ENCODE results near the gene PMP22.

PMP22 gene

GRCh38 chr17:15278924-15279477 is 13.9 kb upstream of the PMP22 start:
- no peaks in the 10 kb centered on the region for H3K27me3 ChIP-seq (ENCODE audit: control insufficient read depth in 1 of 2, insufficient read depth in 1 of 2, low read length in 2 of 2)
- H2BK15ac ChIP-seq (ENCODE audit: low read depth, poor library complexity, severe bottlenecking), result no peak overlapping the region
- H3K23ac ChIP-seq (ENCODE audit: low read length in 2 of 2), result no peak overlapping the region
- no peaks in the 10 kb centered on the region for H3K79me1 ChIP-seq (replicated peaks; ENCODE audit: low read length, poor library complexity, severe bottlenecking)
- no peak overlapping the region for H3K18ac ChIP-seq (ENCODE audit: low read depth in 1 of 2, low read length in 2 of 2)
- H3K4ac ChIP-seq (ENCODE audit: low read depth in 1 of 2, low read length in 2 of 2), result no peak overlapping the region
- H2BK5ac ChIP-seq (ENCODE audit: low read depth, low read length, poor library complexity, severe bottlenecking), result no peak overlapping the region
- H3K4me3 ChIP-seq (ENCODE audit: insufficient read depth in 1 of 2, low read depth in 1 of 2, low read length in 2 of 2), result peak overlapping the region in 1 of 2 experiments; percentile 67
- no peaks in the 10 kb centered on the region for H3K36me3 ChIP-seq (ENCODE audit: control insufficient read depth in 1 of 2, insufficient read depth in 2 of 2, low read depth in 1 of 2, low read length in 2 of 2)
- no peak overlapping the region for H4K8ac ChIP-seq (ENCODE audit: low read length)
- no peaks in the 10 kb centered on the region for H3K9me3 ChIP-seq (ENCODE audit: control insufficient read depth, low read length)
- H2AK5ac ChIP-seq (ENCODE audit: low read length, severe bottlenecking), result peak overlapping the region; percentile 80
- no peak overlapping the region for H3K14ac ChIP-seq (ENCODE audit: low read length in 2 of 2)
- peak; percentile 90 for DNase-seq
- H2BK12ac ChIP-seq (ENCODE audit: low read length in 2 of 2), result no peak overlapping the region
- peak overlapping the region; percentile 73 for H3K27ac ChIP-seq (ENCODE audit: low read length, poor library complexity, severe bottlenecking)
- H2BK120ac ChIP-seq (ENCODE audit: low read depth, low read length), result no peak overlapping the region
- H4K91ac ChIP-seq (ENCODE audit: low read length), result no peak overlapping the region
- H2AFZ ChIP-seq (ENCODE audit: low read depth, low read length), result no peak overlapping the region
- peaks cover 7% of the 10 kb centered on the region for H3K4me1 ChIP-seq (ENCODE audit: control insufficient read depth, insufficient read depth, low read depth, low read length)
- peak overlapping the region; percentile 90 for H3K9ac ChIP-seq (ENCODE audit: low read length)
- WGBS, result 0% methylated on average over 1 of the region's 2 CpGs
- H3K4me2 ChIP-seq (ENCODE audit: low read length, poor library complexity, severe bottlenecking), result no peak overlapping the region

- Histone ChIP-seq H4K8ac (ENCODE audit: low read length) (peak overlapping the region; percentile 67), H2BK15ac (ENCODE audit: low read depth, poor library complexity, severe bottlenecking) (peak overlapping the region; percentile 70), H3K79me1 (replicated peaks; ENCODE audit: low read length, poor library complexity, severe bottlenecking) (no peaks in the 10 kb centered on the region), H2BK5ac (ENCODE audit: low read depth, low read length, poor library complexity, severe bottlenecking) (no peak overlapping the region), H3K23ac (ENCODE audit: low read length in 2 of 2) (no peak overlapping the region), H3K27me3 (ENCODE audit: control insufficient read depth in 1 of 2, insufficient read depth in 1 of 2, low read length in 2 of 2) (no peaks in the 10 kb centered on the region), H2BK120ac (ENCODE audit: low read depth, low read length) (no peak overlapping the region), H2AK5ac (ENCODE audit: low read length, severe bottlenecking) (no peak overlapping the region), H3K4me2 (ENCODE audit: low read length, poor library complexity, severe bottlenecking) (peak overlapping the region; percentile 58), H3K27ac (ENCODE audit: low read length, poor library complexity, severe bottlenecking) (peak overlapping the region; percentile 73), H3K18ac (ENCODE audit: low read depth in 1 of 2, low read length in 2 of 2) (peak overlapping the region; percentile 77 to 80), H3K36me3 (ENCODE audit: control insufficient read depth in 1 of 2, insufficient read depth in 2 of 2, low read depth in 1 of 2, low read length in 2 of 2) (no peaks in the 10 kb centered on the region), H3K9me3 (ENCODE audit: control insufficient read depth, low read length) (no peaks in the 10 kb centered on the region), H3K9ac (ENCODE audit: low read length) (peak overlapping the region; percentile 90), H3K4me1 (ENCODE audit: control insufficient read depth, insufficient read depth, low read depth, low read length) (peaks cover 10% of the 10 kb centered on the region), H3K14ac (ENCODE audit: low read length in 2 of 2) (no peak overlapping the region), H2BK12ac (ENCODE audit: low read length in 2 of 2) (peak overlapping the region; percentile 21 to 90), H4K91ac (ENCODE audit: low read length) (peak overlapping the region; percentile 41), H3K4me3 (ENCODE audit: insufficient read depth in 1 of 2, low read depth in 1 of 2, low read length in 2 of 2) (peak overlapping the region in 1 of 2 experiments; percentile 67), H3K4ac (ENCODE audit: low read depth in 1 of 2, low read length in 2 of 2) (peak overlapping the region in 1 of 2 experiments; percentile 73), H2AFZ (ENCODE audit: low read depth, low read length) (peak overlapping the region; percentile 10)
- peak; percentile 43 for DNase-seq
- WGBS, result 27% methylated on average over 5 of the region's 6 CpGs
These were observed 13.3 kb upstream of the PMP22 start for GRCh38 chr17:15278380-15278779.

- Histone ChIP-seq H2BK5ac (ENCODE audit: low read depth, low read length, poor library complexity, severe bottlenecking) (no peak overlapping the region), H2BK120ac (ENCODE audit: low read depth, low read length) (no peak overlapping the region), H3K9ac (ENCODE audit: low read length) (no peak overlapping the region), H4K91ac (ENCODE audit: low read length) (no peak overlapping the region), H3K18ac (ENCODE audit: low read depth in 1 of 2, low read length in 2 of 2) (no peak overlapping the region), H2AFZ (ENCODE audit: low read depth, low read length) (no peak overlapping the region), H2BK15ac (ENCODE audit: low read depth, poor library complexity, severe bottlenecking) (no peak overlapping the region), H3K27me3 (ENCODE audit: control insufficient read depth in 1 of 2, insufficient read depth in 1 of 2, low read length in 2 of 2) (no peaks in the 10 kb centered on the region), H3K79me1 (replicated peaks; ENCODE audit: low read length, poor library complexity, severe bottlenecking) (no peaks in the 10 kb centered on the region), H2AK5ac (ENCODE audit: low read length, severe bottlenecking) (no peak overlapping the region), H4K8ac (ENCODE audit: low read length) (no peak overlapping the region), H3K4me2 (ENCODE audit: low read length, poor library complexity, severe bottlenecking) (no peak overlapping the region), H3K23ac (ENCODE audit: low read length in 2 of 2) (no peak overlapping the region), H3K4me1 (ENCODE audit: control insufficient read depth, insufficient read depth, low read depth, low read length) (peaks cover 18% of the 10 kb centered on the region), H3K27ac (ENCODE audit: low read length, poor library complexity, severe bottlenecking) (no peak overlapping the region), H3K4me3 (ENCODE audit: insufficient read depth in 1 of 2, low read depth in 1 of 2, low read length in 2 of 2) (no peak overlapping the region), H3K14ac (ENCODE audit: low read length in 2 of 2) (no peak overlapping the region), H3K4ac (ENCODE audit: low read depth in 1 of 2, low read length in 2 of 2) (no peak overlapping the region), H3K9me3 (ENCODE audit: control insufficient read depth, low read length) (no peaks in the 10 kb centered on the region), H2BK12ac (ENCODE audit: low read length in 2 of 2) (peak overlapping the region in 1 of 2 experiments; percentile 7), H3K36me3 (ENCODE audit: control insufficient read depth in 1 of 2, insufficient read depth in 2 of 2, low read depth in 1 of 2, low read length in 2 of 2) (no peaks in the 10 kb centered on the region)
- no peak for DNase-seq
- whole genome bisulfite sequencing, result 81% methylated on average over 3 of the region's 3 CpGs
These were observed 8.9 kb upstream of the PMP22 start for GRCh38 chr17:15274017-15274416.

DNA sequence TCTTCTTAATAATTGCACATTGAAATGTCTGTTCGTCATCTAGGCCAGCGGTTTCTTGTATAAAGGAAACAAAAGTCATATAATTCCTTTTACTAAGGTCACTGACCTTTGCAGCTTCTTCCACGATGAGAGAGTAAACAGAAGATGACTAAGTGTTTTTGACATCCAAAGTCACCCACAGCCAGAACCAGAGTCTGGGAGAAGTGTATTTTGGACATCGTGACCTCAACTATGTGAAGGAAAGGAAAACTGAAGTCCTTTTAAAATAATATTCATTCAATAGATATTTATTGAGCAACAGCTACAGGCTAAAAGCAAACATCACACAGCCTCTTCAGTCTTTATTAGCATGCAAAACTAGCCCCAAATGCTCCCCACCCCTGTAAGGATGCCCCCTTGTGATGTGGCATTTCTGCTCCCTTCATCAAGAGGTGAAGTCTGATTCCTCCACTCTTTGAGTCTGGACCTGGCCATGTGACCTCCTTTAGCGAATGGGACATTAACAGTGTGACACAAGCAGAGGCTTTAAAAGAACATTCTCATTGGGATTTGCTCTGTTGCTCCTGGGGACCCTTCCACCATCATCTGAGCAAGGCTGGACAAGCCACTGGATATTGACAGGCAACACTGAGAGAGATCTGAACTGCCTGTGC is 8.1 kb upstream of the PMP22 start:
- no peaks in the 10 kb centered on the region for H3K27me3 ChIP-seq (ENCODE audit: control insufficient read depth in 1 of 2, insufficient read depth in 1 of 2, low read length in 2 of 2)
- no peak overlapping the region for H2BK5ac ChIP-seq (ENCODE audit: low read depth, low read length, poor library complexity, severe bottlenecking)
- no peak overlapping the region for H3K4me2 ChIP-seq (ENCODE audit: low read length, poor library complexity, severe bottlenecking)
- H3K9me3 ChIP-seq (ENCODE audit: control insufficient read depth, low read length), result no peaks in the 10 kb centered on the region
- H4K8ac ChIP-seq (ENCODE audit: low read length), result no peak overlapping the region
- peak overlapping the region; percentile 1 for H2BK15ac ChIP-seq (ENCODE audit: low read depth, poor library complexity, severe bottlenecking)
- peak; percentile 98 for DNase-seq
- no peak overlapping the region for H2AFZ ChIP-seq (ENCODE audit: low read depth, low read length)
- no peak overlapping the region for H3K14ac ChIP-seq (ENCODE audit: low read length in 2 of 2)
- WGBS, result 41% methylated on average over 2 of the region's 5 CpGs
- H2BK120ac ChIP-seq (ENCODE audit: low read depth, low read length), result no peak overlapping the region
- H4K91ac ChIP-seq (ENCODE audit: low read length), result no peak overlapping the region
- H3K9ac ChIP-seq (ENCODE audit: low read length), result peak overlapping the region; percentile 65
- peaks cover 16% of the 10 kb centered on the region for H3K4me1 ChIP-seq (ENCODE audit: control insufficient read depth, insufficient read depth, low read depth, low read length)
- H3K27ac ChIP-seq (ENCODE audit: low read length, poor library complexity, severe bottlenecking), result peak overlapping the region; percentile 59
- peak overlapping the region; percentile 7 to 72 for H2BK12ac ChIP-seq (ENCODE audit: low read length in 2 of 2)
- no peak overlapping the region for H3K23ac ChIP-seq (ENCODE audit: low read length in 2 of 2)
- H3K4ac ChIP-seq (ENCODE audit: low read depth in 1 of 2, low read length in 2 of 2), result peak overlapping the region in 1 of 2 experiments; percentile 81
- H3K36me3 ChIP-seq (ENCODE audit: control insufficient read depth in 1 of 2, insufficient read depth in 2 of 2, low read depth in 1 of 2, low read length in 2 of 2), result no peaks in the 10 kb centered on the region
- peak overlapping the region; percentile 10 for H2AK5ac ChIP-seq (ENCODE audit: low read length, severe bottlenecking)
- peak overlapping the region; percentile 6 to 30 for H3K18ac ChIP-seq (ENCODE audit: low read depth in 1 of 2, low read length in 2 of 2)
- H3K79me1 ChIP-seq (replicated peaks; ENCODE audit: low read length, poor library complexity, severe bottlenecking), result no peaks in the 10 kb centered on the region
- no peak overlapping the region for H3K4me3 ChIP-seq (ENCODE audit: insufficient read depth in 1 of 2, low read depth in 1 of 2, low read length in 2 of 2)

Data from mesenchymal stem cell (in vitro differentiated cells and primary cell).